OCI-LY7 (cell line): ENCODE measurements around the gene CD1B. TPM values are rescaled to one million over a fixed set of nuclear protein-coding genes. Genes with fewer than 3 reads are reported as not detected.

Source experiments
- BruUV-seq: library from RNA; stranded (reverse); fragments of 400-500 nt; replicated peaks from 2 replicates; lab custom pipeline; 2021; lab: Mats Ljungman, UMichigan
- CTCF ChIA-PET: fragments of 300-600 bp; sonication (Branson Sonifier 250); formaldehyde crosslinking; loops from one replicate; lab custom pipeline; 2022; ENCODE audit warnings: antibody characterized with exemption; ENCODE audit not compliant: unreplicated experiment; lab: Charles Lee
- POLR2A ChIA-PET: fragments of 300-600 bp; sonication (Branson Sonifier 250); formaldehyde crosslinking; loops from one replicate; lab custom pipeline; 2022; ENCODE audit warnings: antibody characterized with exemption; lab: Charles Lee
- DNase-seq: peaks from one replicate; pipeline ENCODE4 v3.0.0-alpha.2; 2015; ENCODE audit warnings: low spot score
- H2AFZ ChIP-seq: fragments of 200-600 bp; sonication (generic), shearing (Covaris generic); 2 replicates; pipeline ENCODE4 v1.6.1; 2014; ENCODE audit warnings: mild to moderate bottlenecking, antibody characterized with exemption, low read length, moderate library complexity
- H3K27ac ChIP-seq: fragments of 200-600 bp; sonication (generic); 2 replicates; pipeline ENCODE4 v1.5.1; 2014; ENCODE audit warnings: mixed run types, low read depth, mild to moderate bottlenecking, moderate library complexity, low read length, inconsistent platforms; ENCODE audit not compliant: poor library complexity, severe bottlenecking
- H3K36me3 ChIP-seq: fragments of 200-600 bp; sonication (generic); 2 replicates; pipeline ENCODE4 v1.6.1; 2014; ENCODE audit warnings: mild to moderate bottlenecking, antibody characterized with exemption, low read length, moderate library complexity, mixed read lengths; ENCODE audit not compliant: insufficient read depth
- H3K4me1 ChIP-seq: fragments of 200-600 bp; sonication (generic); 2 replicates; pipeline ENCODE4 v1.5.1; 2014; ENCODE audit warnings: mild to moderate bottlenecking, low read length; ENCODE audit not compliant: insufficient read depth, poor library complexity, severe bottlenecking
- H3K4me2 ChIP-seq: fragments of 200-600 bp; sonication (generic); 2 replicates; pipeline ENCODE4 v1.6.1; 2014; ENCODE audit warnings: mild to moderate bottlenecking, low read length
- H3K4me3 ChIP-seq: fragments of 200-600 bp; sonication (generic); 2 replicates; pipeline ENCODE4 v1.5.1; 2014; ENCODE audit warnings: mild to moderate bottlenecking, low read depth, low read length; ENCODE audit not compliant: poor library complexity, severe bottlenecking
- H3K79me2 ChIP-seq: fragments of 200-600 bp; sonication (generic); 2 replicates; pipeline ENCODE4 v1.6.1; 2016; ENCODE audit warnings: low read depth, mild to moderate bottlenecking, low read length, moderate library complexity, mixed read lengths; ENCODE audit not compliant: insufficient read depth
- H3K9me2 ChIP-seq: fragments of 200-600 bp; sonication (generic); 2 replicates; pipeline ENCODE4 v1.6.1; 2016; ENCODE audit warnings: mild to moderate bottlenecking, low read length, mixed read lengths; ENCODE audit not compliant: insufficient read depth
- H3K9me3 ChIP-seq: fragments of 200-600 bp; sonication (generic); 2 replicates; pipeline ENCODE4 v1.6.1; 2014; ENCODE audit warnings: mild to moderate bottlenecking, mixed run types, low read length, mixed read lengths
- H4K20me1 ChIP-seq: fragments of 200-600 bp; sonication (generic); 2 replicates; pipeline ENCODE4 v1.6.1; 2014; ENCODE audit warnings: mild to moderate bottlenecking, antibody characterized with exemption, low read length, moderate library complexity, mixed read lengths; ENCODE audit not compliant: insufficient read depth
- EZH2phosphoT487 ChIP-seq: fragments of 200-600 bp; sonication (generic); IDR thresholded peaks from 2 replicates; pipeline ENCODE4 v1.6.1; 2018; ENCODE audit warnings: low read depth, borderline replicate concordance, mild to moderate bottlenecking, mixed run types, antibody characterized with exemption, low read length, moderate library complexity, mixed read lengths
- intact Hi-C: fragments of 100-400 bp; cut with micrococcal nuclease; formaldehyde crosslinking; loops from one replicate; pipeline ENCODE4 v1.10.0; 2022; ENCODE audit not compliant: unreplicated experiment
- total RNA-seq, 2 experiments: library from RNA; depleted of rRNA in 1 of 2; stranded (reverse); fragments of >200 nt in 1 of 2; shearing (Covaris generic) in 1 of 2; gene quantifications; 2 replicates each; pipeline ENCODE4 v1.2.3, GENCODE V29; 2014 to 2022
- TF ChIP-seq, protein P1 (sequence below): fragments of 200-600 bp; sonication (generic); conservative IDR thresholded peaks from 2 replicates; pipeline ENCODE4 v1.5.1; 2014; ENCODE audit warnings: mild to moderate bottlenecking, antibody characterized with exemption, low read length, moderate library complexity, mixed read lengths

The CD1B gene
- total RNA-seq, 2 experiments from 2014 or later, result not detected

DNA sequence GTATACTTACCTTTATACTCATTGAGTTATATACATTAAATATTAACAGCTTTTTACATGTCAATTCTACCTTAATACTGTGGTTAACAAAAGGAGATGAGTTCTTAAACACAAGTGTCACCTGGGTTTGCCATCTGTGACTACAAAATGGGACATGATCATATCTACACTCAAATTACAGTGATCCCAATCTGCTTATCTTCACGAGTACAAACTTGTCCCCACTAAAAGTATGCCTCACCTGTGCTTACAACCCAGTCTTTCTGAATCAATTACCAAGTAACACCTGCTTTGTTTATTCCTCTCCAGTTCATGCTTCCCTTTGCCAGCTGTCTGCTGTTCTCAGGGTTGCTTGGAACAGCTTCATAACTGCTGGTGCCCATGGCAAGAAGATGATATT lies 31.2 kb upstream of the CD1B start:
- no peaks in the 10 kb centered on the region for H3K36me3 ChIP-seq
- no peaks in the 10 kb centered on the region for H4K20me1 ChIP-seq
- ChIA-PET POLR2A (no interaction called here), CTCF (no interaction called here)
- no peak overlapping the region for H3K27ac ChIP-seq
- H3K4me2 ChIP-seq, result no peak overlapping the region
- no peaks in the 10 kb centered on the region for H3K9me3 ChIP-seq
- TF ChIP-seq EZH2phosphoT487, result no peak
- TF ChIP-seq, protein P1, sequence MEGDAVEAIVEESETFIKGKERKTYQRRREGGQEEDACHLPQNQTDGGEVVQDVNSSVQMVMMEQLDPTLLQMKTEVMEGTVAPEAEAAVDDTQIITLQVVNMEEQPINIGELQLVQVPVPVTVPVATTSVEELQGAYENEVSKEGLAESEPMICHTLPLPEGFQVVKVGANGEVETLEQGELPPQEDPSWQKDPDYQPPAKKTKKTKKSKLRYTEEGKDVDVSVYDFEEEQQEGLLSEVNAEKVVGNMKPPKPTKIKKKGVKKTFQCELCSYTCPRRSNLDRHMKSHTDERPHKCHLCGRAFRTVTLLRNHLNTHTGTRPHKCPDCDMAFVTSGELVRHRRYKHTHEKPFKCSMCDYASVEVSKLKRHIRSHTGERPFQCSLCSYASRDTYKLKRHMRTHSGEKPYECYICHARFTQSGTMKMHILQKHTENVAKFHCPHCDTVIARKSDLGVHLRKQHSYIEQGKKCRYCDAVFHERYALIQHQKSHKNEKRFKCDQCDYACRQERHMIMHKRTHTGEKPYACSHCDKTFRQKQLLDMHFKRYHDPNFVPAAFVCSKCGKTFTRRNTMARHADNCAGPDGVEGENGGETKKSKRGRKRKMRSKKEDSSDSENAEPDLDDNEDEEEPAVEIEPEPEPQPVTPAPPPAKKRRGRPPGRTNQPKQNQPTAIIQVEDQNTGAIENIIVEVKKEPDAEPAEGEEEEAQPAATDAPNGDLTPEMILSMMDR, result no peak
- no peak overlapping the region for H2AFZ ChIP-seq
- H3K9me2 ChIP-seq, result no peaks in the 10 kb centered on the region
- BruUV-seq, result no TSS peak
- intact Hi-C loops, result no loop called here
- H3K79me2 ChIP-seq, result no peaks in the 10 kb centered on the region
- no peak for DNase-seq
- no peaks in the 10 kb centered on the region for H3K4me1 ChIP-seq
- no peak overlapping the region for H3K4me3 ChIP-seq

DNA sequence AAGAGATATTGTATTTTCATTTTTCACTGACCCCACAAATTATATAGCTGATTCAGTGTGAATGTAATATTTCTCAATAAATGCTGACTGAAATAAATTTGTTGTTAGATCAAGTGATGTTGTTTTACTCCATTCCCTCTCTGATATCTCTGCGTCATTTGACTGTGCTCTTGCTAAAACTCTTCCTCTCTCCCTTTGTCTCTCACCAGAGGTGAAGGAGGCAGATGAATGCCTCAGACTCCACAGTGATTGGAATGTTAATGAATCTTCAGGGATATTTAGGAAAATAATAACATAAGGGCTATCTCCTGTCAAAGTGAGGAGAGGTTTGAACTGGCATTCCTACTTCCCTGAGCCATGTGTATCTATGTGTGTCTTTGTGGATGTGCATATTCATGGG lies 26.1 kb upstream of the CD1B start:
- H3K4me3 ChIP-seq, result no peak overlapping the region
- intact Hi-C loops, result no loop called here

DNA sequence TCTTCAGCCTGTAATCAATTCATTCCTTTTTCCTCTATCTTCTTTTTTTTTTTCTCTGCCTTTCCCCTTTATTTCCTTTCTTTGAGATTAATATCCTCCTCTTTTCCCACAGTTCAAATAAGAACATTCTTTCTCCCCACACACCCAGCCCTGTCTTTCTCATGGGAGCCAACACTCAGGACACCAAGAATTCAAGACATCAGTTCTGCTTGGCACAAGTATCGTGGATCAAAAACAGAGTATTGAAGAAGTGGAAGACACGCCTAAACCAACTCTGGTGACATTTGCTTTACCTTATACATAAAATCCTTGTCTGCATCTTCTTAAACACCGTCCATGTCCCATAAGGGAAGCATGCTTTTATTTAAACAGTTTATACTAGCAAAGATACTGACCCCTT lies 25.3 kb upstream of the CD1B start:
- no peak overlapping the region for H3K4me2 ChIP-seq
- BruUV-seq, result no TSS peak
- H3K4me3 ChIP-seq, result no peak overlapping the region
- no peak overlapping the region for H2AFZ ChIP-seq
- no peaks in the 10 kb centered on the region for H3K79me2 ChIP-seq
- CTCF ChIA-PET, result no interaction called here
- no peaks in the 10 kb centered on the region for H4K20me1 ChIP-seq
- no peaks in the 10 kb centered on the region for H3K9me3 ChIP-seq
- POLR2A ChIA-PET, result interaction anchor here (0.5 to 0.7 kb wide), 2 partner anchors 186 to 1751 kb away, joined by 3 to 4 read pairs; no protein-coding TSS in a partner anchor
- TF ChIP-seq, protein P1, result no peak
- no peak for TF ChIP-seq EZH2phosphoT487
- DNase-seq, result no peak
- H3K4me1 ChIP-seq, result no peaks in the 10 kb centered on the region
- no peaks in the 10 kb centered on the region for H3K36me3 ChIP-seq
- intact Hi-C loops, result no loop called here
- no peak overlapping the region for H3K27ac ChIP-seq
- H3K9me2 ChIP-seq, result no peaks in the 10 kb centered on the region

More for the DNA sequence above, 26.1 kb upstream of the CD1B start:
- ChIA-PET POLR2A (interaction anchor here (0.7 to 0.8 kb wide), 2 partner anchors 21 to 341 kb away, joined by 3 to 4 read pairs; no protein-coding TSS in a partner anchor), CTCF (no interaction called here)
- Histone ChIP-seq H3K27ac (no peak overlapping the region), H3K4me1 (no peaks in the 10 kb centered on the region), H4K20me1 (no peaks in the 10 kb centered on the region), H3K9me3 (no peaks in the 10 kb centered on the region), H3K9me2 (no peaks in the 10 kb centered on the region), H2AFZ (no peak overlapping the region), H3K79me2 (no peaks in the 10 kb centered on the region), H3K4me2 (no peak overlapping the region), H3K36me3 (no peaks in the 10 kb centered on the region)
- no TSS peak for BruUV-seq
- TF ChIP-seq, protein P1, result no peak
- no peak for TF ChIP-seq EZH2phosphoT487
- DNase-seq, result no peak
